ENCODE data around the gene NPBWR2. TPM values are rescaled to one million over a fixed set of nuclear protein-coding genes. Genes with fewer than 3 reads are reported as not detected.

Gene NPBWR2
- total RNA-seq, 4 donors from 2014 or later = not detected

DNA sequence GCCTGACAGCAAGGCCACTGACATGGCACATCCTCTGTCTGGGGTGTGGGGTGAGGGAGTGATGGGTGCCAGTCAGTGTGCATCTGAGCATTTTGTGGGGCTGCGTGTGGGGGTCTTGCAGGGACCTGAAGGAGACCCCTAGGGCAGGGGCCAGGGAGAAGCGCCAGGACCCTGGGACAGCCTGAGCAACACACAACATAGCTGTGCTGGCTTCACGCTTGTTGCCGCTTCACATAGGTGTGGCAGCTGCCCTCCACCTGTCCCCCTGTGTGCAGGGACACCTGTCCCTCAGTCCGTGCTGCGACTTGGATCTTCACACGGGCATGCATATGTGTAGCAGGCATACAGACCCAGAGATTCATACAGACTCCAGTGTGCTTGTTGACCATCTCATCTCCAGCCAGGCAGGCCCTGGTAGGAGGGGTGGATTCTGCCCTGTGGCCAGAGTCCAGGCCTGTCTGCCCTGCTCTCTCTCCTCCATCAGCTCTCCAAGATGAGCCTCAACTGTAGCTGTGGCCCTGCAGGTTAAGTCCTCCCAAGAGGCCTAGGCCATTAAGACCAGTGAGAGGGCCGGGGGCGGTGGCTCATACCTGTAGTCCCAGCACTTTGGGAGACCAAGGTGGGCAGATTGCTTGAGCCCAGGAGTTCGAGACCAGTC, 3.2 kb upstream of the NPBWR2 start:
- peak in 1 of 2 donors; percentile 54 for DNase-seq (ENCODE audit: low spot score in 2 of 2)
- no peak for TF ChIP-seq POLR2A (IDR thresholded peaks at IDR 0.05)
- TF ChIP-seq, protein P1, sequence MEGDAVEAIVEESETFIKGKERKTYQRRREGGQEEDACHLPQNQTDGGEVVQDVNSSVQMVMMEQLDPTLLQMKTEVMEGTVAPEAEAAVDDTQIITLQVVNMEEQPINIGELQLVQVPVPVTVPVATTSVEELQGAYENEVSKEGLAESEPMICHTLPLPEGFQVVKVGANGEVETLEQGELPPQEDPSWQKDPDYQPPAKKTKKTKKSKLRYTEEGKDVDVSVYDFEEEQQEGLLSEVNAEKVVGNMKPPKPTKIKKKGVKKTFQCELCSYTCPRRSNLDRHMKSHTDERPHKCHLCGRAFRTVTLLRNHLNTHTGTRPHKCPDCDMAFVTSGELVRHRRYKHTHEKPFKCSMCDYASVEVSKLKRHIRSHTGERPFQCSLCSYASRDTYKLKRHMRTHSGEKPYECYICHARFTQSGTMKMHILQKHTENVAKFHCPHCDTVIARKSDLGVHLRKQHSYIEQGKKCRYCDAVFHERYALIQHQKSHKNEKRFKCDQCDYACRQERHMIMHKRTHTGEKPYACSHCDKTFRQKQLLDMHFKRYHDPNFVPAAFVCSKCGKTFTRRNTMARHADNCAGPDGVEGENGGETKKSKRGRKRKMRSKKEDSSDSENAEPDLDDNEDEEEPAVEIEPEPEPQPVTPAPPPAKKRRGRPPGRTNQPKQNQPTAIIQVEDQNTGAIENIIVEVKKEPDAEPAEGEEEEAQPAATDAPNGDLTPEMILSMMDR (IDR thresholded peaks at IDR 0.05) = no peak
- H3K4me3 ChIP-seq (ENCODE audit: low read depth, poor library complexity, severe bottlenecking) = no peak overlapping the region
- intact Hi-C loops (cut with DNase I; ENCODE audit: low total_unique reads) = no loop called here
- 91 to 94% methylated on average over 10 of the region's 10 CpGs for WGBS, 2 donors

DNA sequence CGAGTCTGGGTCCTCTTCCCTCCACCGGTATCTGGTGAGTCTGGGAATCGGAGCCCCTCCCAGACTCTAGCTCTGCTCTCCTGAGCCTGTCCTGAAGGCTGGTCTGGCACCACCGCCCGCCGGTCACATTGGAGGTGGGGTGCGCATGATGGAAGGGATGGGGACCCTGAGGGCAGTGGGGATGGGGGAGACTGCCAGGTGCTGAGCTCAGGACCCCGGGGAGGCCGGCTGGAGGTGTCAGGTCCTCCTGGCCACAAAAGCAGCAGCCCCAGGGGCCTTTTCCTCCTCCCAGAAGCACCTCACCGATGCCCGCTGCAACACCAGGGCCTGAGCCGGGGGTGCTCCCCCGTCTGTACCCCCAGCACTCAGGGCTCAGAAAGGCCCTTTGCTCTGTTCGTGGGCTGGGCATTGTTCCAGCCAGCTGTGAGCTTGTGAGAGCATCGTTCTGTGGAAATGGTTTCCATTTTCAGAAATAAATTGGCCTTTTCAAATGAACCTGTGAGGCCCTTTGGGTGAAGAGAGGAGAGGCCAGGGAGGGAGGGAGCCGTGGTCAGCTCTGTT, 2.5 kb upstream of the NPBWR2 start:
- intact Hi-C loops (cut with DNase I; ENCODE audit: low total_unique reads) = no loop called here
- no peak overlapping the region for H3K4me3 ChIP-seq (ENCODE audit: low read depth, poor library complexity, severe bottlenecking)
- 65 to 72% methylated on average over 13 of the region's 16 CpGs for WGBS, 2 donors
- no peak for TF ChIP-seq POLR2A (IDR thresholded peaks at IDR 0.05)
- TF ChIP-seq, protein P1 (IDR thresholded peaks at IDR 0.05) = no peak
- peak in 1 of 2 donors; percentile 78 for DNase-seq (ENCODE audit: low spot score in 2 of 2)

DNA sequence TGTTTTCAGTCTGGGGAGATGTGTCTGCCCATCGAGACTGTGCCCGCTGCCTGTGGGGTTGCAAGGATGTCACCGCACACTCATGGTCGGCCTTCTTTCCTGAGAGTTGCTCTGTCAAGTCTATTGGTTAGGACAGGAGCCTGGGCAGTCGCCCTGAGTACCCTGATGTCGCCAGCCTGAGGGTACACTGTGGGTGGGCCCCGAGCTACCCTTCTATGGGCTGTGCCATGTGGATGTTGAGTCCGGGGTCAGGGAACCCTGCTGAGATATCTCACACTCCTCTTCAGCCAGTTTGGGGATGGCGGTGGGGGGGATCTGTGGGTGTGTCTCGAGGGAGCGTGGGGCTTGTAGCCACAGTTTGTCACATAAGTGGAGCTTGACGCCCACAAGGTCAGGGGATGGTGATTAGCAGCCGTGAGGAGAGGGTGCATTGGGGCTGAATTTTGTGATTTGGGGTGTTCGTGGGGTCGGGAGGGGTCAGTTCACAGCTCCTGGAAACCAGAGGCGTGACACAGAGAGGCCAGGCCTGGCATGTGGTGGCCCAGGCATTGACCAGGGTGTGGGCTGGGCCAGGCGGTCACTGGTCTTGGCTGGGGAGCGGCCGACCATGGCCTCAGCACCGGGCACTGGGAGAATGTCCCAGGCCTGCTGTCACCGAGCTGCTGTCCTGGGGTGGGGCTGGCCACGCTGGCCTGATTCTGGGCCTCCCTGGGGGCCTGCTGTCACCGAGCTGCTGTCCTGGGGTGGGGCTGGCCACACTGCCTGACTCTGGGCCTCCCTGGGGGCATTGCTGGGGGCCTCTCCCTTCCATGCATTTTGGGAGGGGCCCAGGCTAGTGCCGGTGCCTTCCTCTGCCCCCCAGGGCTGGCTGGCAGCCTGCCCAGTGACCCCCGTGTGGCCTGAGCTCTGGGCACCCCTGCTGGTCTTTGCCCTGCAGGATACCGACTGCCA, 1.6 kb upstream of the NPBWR2 start:
- intact Hi-C loops (cut with DNase I; ENCODE audit: low total_unique reads) = no loop called here
- 82 to 83% methylated on average over 22 of the region's 26 CpGs for WGBS, 2 donors
- no peak for TF ChIP-seq POLR2A (IDR thresholded peaks at IDR 0.05)
- TF ChIP-seq, protein P1 (IDR thresholded peaks at IDR 0.05) = no peak
- no peak overlapping the region for H3K4me3 ChIP-seq (ENCODE audit: low read depth, poor library complexity, severe bottlenecking)
- DNase-seq (ENCODE audit: low spot score in 2 of 2) = peak in 1 of 2 donors; percentile 76

DNA sequence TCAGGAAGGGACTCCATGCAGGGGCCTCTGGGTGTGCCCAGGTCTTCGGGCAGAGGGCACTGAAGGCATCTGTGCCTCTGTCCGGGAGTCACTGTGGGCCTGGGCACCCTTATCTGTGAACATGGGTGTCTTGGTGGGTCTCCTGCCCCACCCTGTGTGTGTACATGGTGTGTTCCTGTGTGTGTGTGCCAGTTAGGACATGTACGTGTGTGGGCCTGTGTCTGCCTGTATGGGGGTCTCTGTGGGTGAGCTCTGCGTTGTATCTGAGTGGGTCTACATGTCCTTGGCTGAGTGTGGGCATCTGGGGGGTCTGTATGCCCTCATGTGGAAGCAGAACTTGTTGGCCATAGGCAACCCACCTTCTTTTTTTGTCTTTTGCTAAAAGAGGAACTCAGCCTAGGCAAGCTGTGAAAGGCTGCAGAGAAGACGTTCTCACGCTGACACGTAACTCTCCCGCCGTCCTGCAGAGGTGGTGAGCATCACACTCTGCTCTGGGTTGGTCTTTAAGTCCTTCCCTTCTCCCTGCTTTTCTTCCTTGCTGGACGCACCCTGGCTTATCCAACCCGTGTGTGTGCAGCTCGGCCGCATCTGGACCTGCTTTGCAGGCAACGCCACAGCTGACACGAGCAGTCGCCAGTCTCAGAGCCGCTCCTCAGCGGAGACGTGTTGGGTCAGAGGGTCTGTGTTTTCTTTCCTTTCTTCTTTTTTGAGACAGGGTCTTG, 532 bp upstream of the NPBWR2 start:
- WGBS, 2 donors = 60 to 63% methylated on average over 18 to 19 of the region's 19 CpGs
- no peak overlapping the region for H3K4me3 ChIP-seq (ENCODE audit: low read depth, poor library complexity, severe bottlenecking)
- peak in 1 of 2 donors; percentile 77 for DNase-seq (ENCODE audit: low spot score in 2 of 2)
- intact Hi-C loops (cut with DNase I; ENCODE audit: low total_unique reads) = no loop called here
- TF ChIP-seq, protein P1 (IDR thresholded peaks at IDR 0.05) = no peak

DNA sequence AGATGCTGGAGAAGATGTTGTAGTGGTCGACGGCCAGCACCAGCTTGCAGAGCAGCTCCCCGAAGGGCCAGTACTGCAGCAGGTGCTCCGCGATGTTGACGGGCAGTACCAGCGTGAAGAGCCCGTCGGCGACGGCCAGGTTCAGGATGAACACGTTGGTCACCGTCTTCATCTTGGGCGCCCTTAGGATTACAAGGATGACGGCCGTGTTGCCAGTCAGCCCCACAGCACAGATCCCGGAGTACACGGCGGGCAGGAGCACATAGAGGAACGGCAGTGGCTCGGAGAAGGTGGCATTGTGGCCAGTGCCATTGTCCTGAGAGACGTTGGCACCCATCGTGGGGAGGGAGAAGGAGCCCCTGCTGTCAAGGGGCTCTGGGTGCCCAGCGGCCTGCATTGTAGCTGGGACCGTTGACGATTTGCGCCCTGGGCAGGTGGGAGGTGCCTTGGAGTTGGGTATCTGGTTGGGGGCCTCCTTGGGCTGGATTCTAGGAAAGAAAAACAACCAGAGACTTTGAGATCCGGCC, 867 bp downstream of the NPBWR2 start:
- DNase-seq (ENCODE audit: low spot score in 2 of 2) = peak in 1 of 2 donors; percentile 80
- TF ChIP-seq, protein P1 (IDR thresholded peaks at IDR 0.05) = no peak
- no peak for TF ChIP-seq POLR2A (IDR thresholded peaks at IDR 0.05)
- H3K4me3 ChIP-seq (ENCODE audit: low read depth, poor library complexity, severe bottlenecking) = no peak overlapping the region
- intact Hi-C loops (cut with DNase I; ENCODE audit: low total_unique reads) = no loop called here
- 87% methylated on average over 28 of the region's 28 CpGs for whole genome bisulfite sequencing, 2 donors

Data from lower leg skin (tissue), 4 donors.